HL-60 (cell line): Measurements from ENCODE around the gene FIBP.

ENCODE experiments used
- POLR2AphosphoS5 ChIP-seq: IDR thresholded peaks from 2 replicates; pipeline ENCODE4 v1.6.1; 2012; ENCODE audit warnings: low read depth
- TF ChIP-seq, protein P1 (sequence below): IDR thresholded peaks from one replicate; pipeline ENCODE4 v1.5.1; 2011; ENCODE audit warnings: low read length, control low read depth, inconsistent platforms; ENCODE audit not compliant: insufficient read depth

DNA sequence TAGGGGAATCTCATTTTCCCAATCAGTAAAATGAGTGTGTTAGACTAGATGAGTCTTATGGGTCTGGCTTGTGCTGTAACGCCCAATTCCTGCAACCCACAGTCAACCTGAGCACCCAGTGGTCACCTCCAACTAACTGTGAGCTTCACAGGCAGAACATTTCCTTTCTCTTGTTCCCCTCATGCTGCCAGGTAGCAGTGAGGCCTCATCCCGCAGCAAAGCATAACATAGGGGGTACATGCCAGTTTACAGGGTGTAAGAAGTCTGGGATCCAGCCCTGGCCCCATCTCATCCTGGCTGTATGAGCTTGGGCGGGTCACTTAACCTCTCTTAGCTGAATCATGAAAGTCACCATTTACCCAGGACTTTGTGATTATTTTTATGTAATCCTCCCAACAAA, 19.4 kb downstream of the FIBP start:
- no peak for TF ChIP-seq POLR2AphosphoS5
- TF ChIP-seq, protein P1, sequence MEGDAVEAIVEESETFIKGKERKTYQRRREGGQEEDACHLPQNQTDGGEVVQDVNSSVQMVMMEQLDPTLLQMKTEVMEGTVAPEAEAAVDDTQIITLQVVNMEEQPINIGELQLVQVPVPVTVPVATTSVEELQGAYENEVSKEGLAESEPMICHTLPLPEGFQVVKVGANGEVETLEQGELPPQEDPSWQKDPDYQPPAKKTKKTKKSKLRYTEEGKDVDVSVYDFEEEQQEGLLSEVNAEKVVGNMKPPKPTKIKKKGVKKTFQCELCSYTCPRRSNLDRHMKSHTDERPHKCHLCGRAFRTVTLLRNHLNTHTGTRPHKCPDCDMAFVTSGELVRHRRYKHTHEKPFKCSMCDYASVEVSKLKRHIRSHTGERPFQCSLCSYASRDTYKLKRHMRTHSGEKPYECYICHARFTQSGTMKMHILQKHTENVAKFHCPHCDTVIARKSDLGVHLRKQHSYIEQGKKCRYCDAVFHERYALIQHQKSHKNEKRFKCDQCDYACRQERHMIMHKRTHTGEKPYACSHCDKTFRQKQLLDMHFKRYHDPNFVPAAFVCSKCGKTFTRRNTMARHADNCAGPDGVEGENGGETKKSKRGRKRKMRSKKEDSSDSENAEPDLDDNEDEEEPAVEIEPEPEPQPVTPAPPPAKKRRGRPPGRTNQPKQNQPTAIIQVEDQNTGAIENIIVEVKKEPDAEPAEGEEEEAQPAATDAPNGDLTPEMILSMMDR = no peak
